Endothelial cell of hepatic sinusoid (primary cell): ENCODE results near the gene LCN6.

ENCODE experiments used
- in situ Hi-C: cut with HindIII; loops from 2 replicates; pipeline ENCODE4 v1.10.0; 2017; ENCODE audit warnings: low sequenced_read_pairs

The LCN6 gene

GRCh38 chr9:136784249-136784996, 36.1 kb upstream of the LCN6 start:
- in situ Hi-C loops: loop anchor here (5.0 kb wide), 1 partner anchor 243 kb away; the partner anchor contains the start of gene ABCA2

DNA sequence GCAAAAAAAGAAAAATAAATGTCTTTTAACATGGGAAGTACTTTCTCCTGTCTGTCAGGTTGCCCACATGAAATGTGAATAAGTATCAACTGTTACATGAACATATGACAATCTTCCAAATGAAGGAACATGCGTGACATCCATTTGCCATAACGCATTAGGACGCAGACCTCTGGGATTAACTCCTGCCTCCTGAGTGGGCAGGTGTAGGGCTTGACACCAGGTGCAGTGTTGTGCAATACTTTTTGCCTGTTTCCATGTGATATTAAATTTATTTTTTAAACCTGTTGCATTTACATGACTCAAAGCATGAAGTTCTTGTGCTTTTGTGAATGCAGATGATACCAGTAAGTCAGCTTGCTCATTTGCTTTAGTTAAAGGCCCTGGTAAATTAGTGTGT, 34.1 kb upstream of the LCN6 start:
- in situ Hi-C loops: loop anchor here (5.0 kb wide), 1 partner anchor 245 kb away; the partner anchor contains the start of gene ABCA2

DNA sequence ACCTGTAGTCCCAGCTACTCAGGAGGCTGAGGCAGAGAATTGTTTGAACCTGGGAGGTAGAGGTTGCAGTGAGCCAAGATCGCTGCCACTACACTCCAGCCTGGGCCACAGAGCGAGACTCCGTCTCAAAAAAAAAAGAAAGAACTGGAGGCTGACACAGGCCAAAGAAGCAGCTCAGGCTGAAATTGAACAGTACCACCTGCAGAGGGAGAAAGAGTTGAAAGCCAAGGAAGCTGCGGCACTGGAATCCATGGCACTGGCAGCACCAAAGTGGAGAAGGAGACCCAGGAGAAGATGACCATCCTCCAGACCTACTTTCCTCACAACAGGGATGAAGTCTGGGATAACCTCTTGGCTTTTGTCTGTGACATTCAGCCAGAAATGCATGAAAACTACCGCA, 31.5 kb upstream of the LCN6 start:
- in situ Hi-C loops: loop anchor here (5.0 kb wide), 1 partner anchor 247 kb away; the partner anchor contains the start of gene ABCA2

- in situ Hi-C loops: no loop called here
Measured at GRCh38 chr9:136777359-136777758, 29.0 kb upstream of the LCN6 start.

DNA sequence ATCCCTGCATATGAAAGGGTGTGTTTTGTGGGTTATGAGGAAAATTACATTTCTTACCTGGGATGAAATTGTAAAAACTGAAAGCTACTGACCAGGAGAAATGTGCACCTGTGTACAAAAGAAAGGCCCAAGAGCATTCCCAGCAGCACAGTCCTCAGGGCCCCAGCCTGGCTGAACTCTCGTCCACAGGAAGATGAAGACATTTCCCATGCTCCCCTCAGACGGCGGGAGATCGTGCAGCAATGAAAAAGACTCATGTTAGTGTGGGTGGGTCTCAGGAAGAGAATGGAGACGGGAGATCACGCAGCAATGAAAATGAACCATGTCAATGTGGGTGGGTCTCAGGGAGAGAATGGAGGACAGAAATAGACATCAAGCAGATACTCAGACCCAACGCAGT, 28.6 kb upstream of the LCN6 start:
- in situ Hi-C loops: no loop called here

- in situ Hi-C loops: no loop called here
Measured at GRCh38 chr9:136775191-136775590, 26.9 kb upstream of the LCN6 start.

DNA sequence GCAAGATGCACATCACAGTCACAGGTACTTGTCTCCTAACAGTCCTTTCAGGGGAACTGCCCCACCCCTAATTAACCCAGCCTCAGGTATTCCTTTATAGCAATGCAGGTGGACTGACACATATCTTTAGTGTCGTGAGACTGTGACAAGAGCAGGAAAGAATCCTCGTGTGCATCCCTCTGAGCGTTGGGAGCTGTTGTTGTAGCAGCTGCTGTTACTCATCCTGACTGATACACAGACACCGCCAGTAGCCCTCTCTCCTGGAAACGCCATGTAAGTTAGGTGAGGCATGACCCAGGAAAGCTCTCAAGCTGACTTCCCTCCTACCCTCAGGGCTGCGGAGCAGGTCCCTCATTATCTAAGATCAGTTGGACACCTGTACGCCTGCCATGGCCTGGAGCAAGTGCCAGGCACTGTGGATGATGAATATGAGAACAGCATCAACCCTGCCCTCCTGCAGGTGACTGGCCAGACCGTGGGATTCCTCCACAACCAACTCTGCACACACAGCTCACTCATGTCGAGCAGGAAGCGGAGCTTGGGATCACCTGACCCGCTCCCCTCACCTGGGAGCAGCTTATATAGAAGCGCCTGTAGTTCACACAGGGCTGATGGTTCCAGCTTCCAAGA, 26.2 kb upstream of the LCN6 start:
- in situ Hi-C loops: no loop called here

DNA sequence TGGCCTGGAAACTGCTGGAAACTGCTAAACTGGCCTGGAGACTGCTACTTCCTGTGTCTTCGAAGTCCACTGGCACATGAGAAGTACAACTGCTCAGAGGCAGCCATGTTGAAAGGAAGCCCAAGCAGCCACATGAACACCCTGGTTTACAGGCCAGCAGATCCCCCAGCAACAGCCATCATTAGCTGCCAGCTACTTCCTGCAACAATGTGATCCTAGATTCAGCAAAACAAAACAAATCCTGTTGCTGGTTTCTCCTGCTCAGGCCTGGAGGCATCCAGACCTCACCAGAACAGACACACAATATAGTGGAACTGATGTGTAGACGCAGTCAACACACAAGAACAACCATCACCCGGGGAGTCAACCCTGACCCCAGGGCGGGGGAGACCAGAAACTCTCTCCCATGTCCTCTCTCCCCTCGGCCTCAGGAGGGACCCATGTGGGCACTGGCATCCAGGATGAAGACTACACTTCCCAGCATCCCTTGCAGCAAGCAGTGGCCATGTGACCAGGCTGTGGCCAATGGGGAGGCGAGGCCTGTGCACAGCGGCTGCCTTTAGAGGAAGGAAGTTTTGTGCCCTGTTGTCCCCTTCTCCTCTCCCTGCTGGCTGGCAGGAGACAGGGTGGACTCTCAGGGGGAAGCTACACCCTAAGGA, 25.2 kb upstream of the LCN6 start:
- in situ Hi-C loops: no loop called here

GRCh38 chr9:136771907-136772415, 23.6 kb upstream of the LCN6 start:
- in situ Hi-C loops: no loop called here

DNA sequence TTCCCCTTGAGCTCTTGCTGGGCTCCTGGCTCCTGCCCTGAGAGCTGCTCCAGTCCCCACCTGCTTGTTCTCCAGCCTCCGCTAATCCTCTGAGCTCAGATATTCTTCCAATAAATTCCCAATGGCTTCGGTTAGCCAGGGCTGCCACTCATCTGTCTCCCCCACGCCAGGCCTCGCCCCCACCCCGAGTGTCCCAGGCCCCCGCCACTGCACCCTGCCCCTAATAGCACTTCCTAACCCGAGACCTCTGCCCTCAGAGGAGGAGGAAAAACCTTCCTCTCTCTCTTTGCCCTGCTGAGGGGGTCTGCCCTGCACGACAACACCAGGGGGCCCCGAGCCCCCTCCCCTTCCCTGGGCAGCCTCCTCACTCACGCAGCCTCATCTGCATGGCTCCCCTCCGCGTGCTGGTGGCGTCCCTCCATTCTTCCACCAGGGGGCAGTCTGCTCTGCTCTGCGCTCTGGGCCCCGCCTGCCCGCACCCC, 21.4 kb upstream of the LCN6 start:
- in situ Hi-C loops: loop anchor here (5.0 kb wide), 1 partner anchor 57 kb away; the partner anchor contains the start of gene DIPK1B

GRCh38 chr9:136766410-136767120, 18.2 kb upstream of the LCN6 start:
- in situ Hi-C loops: loop anchor here (5.0 kb wide), 1 partner anchor 54 kb away; the partner anchor contains the start of gene DIPK1B

DNA sequence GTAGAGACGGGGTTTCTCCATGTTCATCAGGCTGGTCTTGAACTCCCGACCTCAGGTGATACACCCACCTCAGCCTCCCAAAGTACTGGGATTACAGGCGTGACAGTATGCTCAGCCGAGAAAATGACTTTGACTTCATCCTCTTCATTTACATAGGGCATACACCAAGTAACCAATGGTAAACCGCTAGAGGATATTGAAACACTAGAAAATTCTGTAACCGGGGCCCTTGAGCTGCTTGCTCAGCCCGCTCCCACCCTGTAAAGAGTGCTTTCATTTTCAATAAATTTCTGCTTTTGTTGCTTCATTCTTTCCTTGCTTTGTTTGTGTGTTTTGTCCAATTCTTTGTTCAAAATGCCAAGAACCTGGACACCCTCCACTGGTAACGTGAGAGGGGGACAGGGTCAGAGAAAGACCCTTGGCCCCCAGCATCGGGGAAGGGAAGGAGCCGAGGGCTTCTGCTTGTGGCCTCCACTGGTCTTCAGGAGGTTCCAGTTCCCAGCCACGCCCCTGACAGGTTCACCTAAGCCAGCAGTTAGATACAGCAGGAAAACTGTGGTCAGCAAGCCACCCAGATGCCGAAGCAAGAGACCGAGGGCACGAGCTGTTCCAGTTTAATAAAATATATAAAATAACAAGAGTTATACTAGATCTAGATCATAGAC, 17.6 kb upstream of the LCN6 start:
- in situ Hi-C loops: loop anchor here (5.0 kb wide), 1 partner anchor 54 kb away; the partner anchor contains the start of gene DIPK1B

GRCh38 chr9:136765041-136765440, 16.7 kb upstream of the LCN6 start:
- in situ Hi-C loops: loop anchor here (5.0 kb wide), 1 partner anchor 53 kb away; the partner anchor contains the start of gene DIPK1B

- in situ Hi-C loops: no loop called here
Measured at GRCh38 chr9:136764301-136764891, 16.1 kb upstream of the LCN6 start, which contains the start of gene LCN15. Gene LCN15 (minus strand): TSS chr9:136764518. CDS start chr9:136764488, 30 bp downstream.

DNA sequence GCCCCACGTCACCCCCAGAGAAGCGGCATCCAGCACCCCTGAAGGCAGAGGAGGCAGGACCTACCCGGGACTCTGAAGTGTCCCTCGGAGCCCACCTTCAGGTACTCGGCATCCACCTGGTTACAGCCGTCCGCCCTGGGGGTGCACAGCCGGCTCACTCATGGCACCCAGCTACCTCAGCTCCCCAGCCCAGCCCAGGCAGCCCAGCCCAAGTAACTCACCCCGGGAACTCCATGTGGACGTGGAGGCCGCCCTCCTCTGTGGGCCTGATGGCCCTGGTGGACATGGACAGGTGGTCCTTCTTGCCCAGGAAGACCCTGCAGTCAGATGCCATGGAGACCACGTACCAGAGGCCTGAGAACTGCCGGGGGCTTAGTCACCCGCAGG, 15.3 kb upstream of the LCN6 start:
- in situ Hi-C loops: no loop called here

DNA sequence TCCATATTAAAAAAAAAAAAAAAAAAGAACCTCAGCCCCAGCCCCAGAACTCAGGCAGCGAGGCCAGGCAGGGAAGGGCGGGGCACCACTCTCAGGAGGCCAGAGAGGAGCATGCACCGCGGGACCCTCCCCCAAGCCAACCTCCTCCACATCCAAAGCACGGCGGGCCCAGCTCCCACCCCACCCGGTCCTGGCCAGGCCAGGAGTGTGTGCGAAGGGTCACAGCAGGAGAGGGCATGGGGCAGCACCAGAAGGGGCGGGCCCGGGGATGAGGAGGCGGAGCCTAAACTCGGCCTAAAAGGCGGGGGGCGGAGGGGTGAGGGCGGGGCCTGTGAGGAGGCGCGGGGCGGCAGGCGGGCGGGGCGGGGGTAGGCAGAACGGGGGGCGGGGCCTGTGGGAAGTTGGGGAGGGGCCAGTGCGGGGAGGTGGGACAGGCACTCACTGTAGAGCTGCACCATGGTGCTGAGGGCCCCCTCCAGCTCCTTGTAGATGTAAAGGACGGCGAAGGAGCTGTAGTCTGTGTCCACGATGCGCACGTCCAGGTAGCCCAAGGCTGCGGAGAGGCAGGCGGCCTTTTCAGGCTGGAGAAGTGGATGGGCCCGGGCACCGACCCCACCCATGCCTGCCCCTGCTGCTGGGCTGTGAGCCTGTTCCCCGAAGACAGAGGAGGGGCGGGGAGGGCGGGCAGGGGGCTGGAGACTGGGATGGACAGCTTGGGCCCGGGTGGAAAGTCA, 14.8 kb upstream of the LCN6 start:
- in situ Hi-C loops: no loop called here

- in situ Hi-C loops: no loop called here
Measured at GRCh38 chr9:136762221-136762691, 13.9 kb upstream of the LCN6 start.

DNA sequence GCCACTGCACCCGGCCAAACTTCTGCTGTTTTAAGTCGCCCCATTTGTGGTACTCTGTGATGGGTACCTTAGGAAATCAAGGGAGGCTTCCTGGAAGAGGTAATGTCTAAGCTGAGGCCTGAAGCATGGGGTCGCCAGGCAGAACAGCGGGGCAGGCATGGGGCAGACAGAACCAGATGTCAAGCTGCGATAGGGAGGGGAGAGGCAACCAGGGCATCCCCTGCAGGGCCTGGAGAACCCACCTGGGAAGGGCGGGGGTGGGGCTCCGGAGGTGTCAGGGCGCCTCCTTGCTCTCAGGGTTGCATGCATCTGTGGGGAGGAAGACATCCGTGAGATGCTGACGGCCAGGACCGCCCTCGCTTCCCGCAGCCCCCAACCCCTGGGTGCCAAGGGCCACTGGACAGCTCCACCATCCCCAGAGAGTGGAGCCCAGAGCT, 13.2 kb upstream of the LCN6 start:
- in situ Hi-C loops: no loop called here
